ENCODE results near the gene USP20. TPM values are rescaled to one million over a fixed set of nuclear protein-coding genes. Genes with fewer than 3 reads are reported as not detected.

Gene USP20
- total RNA-seq, 2 donors from 2014 or later: 34.7 to 44.3 TPM

- H3K4me3 Mint-ChIP-seq: no peak overlapping the region
- H3K9me3 Mint-ChIP-seq: no peaks in the 10 kb centered on the region
- no peaks in the 10 kb centered on the region for H3K27me3 Mint-ChIP-seq
- H3K36me3 Mint-ChIP-seq: peaks cover 6% of the 10 kb centered on the region
- H3K4me1 Mint-ChIP-seq (ENCODE audit: low read depth in 2 of 2): peaks cover 28 to 36% of the 10 kb centered on the region in 2 donors
- ATAC-seq (no peak), DNase-seq (ENCODE audit: low spot score) (no peak)
- peak overlapping the region; percentile 90 to 95 for H3K27ac Mint-ChIP-seq
Observed at GRCh38 chr9:129929496-129930125, 94.4 kb downstream of the USP20 start.

GRCh38 chr9:129930743-129931142 lies 95.5 kb downstream of the USP20 start:
- H3K27me3 Mint-ChIP-seq: no peaks in the 10 kb centered on the region
- ATAC-seq: no peak
- H3K4me3 Mint-ChIP-seq: peak overlapping the region; percentile 32
- H3K4me1 Mint-ChIP-seq (ENCODE audit: low read depth in 2 of 2): peaks cover 33 to 41% of the 10 kb centered on the region in 2 donors
- peak overlapping the region; percentile 90 to 95 for H3K27ac Mint-ChIP-seq
- peaks cover 6% of the 10 kb centered on the region for H3K36me3 Mint-ChIP-seq
- no peaks in the 10 kb centered on the region for H3K9me3 Mint-ChIP-seq
- no peak for DNase-seq (ENCODE audit: low spot score)

Other genes starting within 250 kb of the USP20 start
- gene C9orf50, start 214.4 kb upstream of the USP20 start, total RNA-seq: not detected
- 10 to 100 TPM; 28.9 to 63.1 TPM for gene NTMT1, start 209.3 kb upstream of the USP20 start, total RNA-seq
- gene ASB6, start 193.3 kb upstream of the USP20 start, total RNA-seq: 10 to 100 TPM; 31.0 to 42.5 TPM
- gene PRRX2, start 169.8 kb upstream of the USP20 start, total RNA-seq: not detected
- gene PTGES, start 82.4 kb upstream of the USP20 start, total RNA-seq: not detected
- 10 to 100 TPM; 23.0 to 24.5 TPM for gene TOR1B, start 32.3 kb upstream of the USP20 start, total RNA-seq
- 10 to 100 TPM; 53.5 to 54.7 TPM for gene TOR1A, start 11.3 kb upstream of the USP20 start, total RNA-seq
- gene C9orf78, start 183 bp upstream of the USP20 start, total RNA-seq: 10 to 100 TPM; 39.8 to 65.3 TPM
- 100 to 1,000 TPM; 124 to 141 TPM for gene FNBP1, start 207.7 kb downstream of the USP20 start, total RNA-seq
- gene GPR107, start 218.4 kb downstream of the USP20 start, total RNA-seq: 10 to 100 TPM; 32.6 to 32.8 TPM